CD14-positive monocyte (primary cell): Measurements from ENCODE around the gene HOXD4. TPM values are rescaled to one million over a fixed set of nuclear protein-coding genes. Genes with fewer than 3 reads are reported as not detected.
A peak's percentile ranks its signal among the peaks of the same experiment; 100 is the strongest.

Source experiments
- DNase-seq, 3 donors: peaks; one replicate each; pipeline ENCODE4 v3.0.0-alpha.2; 2011 to 2022
- H2AFZ ChIP-seq: 2 replicates; pipeline ENCODE4 v1.6.0; 2012; ENCODE audit warnings: mild to moderate bottlenecking, low read depth, low read length, inconsistent platforms; ENCODE audit not compliant: insufficient read depth, poor library complexity, severe bottlenecking
- H3K27ac ChIP-seq, 2 donors: 1 replicate in 1 of 2; 2 replicates in 1 of 2; pipeline ENCODE4 v1.5.1; 2012 to 2013; ENCODE audit warnings: low read length in 2 of 2, control low read depth in 1 of 2, inconsistent platforms in 1 of 2, low read depth in 1 of 2, mild to moderate bottlenecking in 1 of 2
- H3K27me3 ChIP-seq, 2 donors: one replicate each; pipeline versions ENCODE4 v1.6.0 to v1.6.1; 2011 to 2013; ENCODE audit warnings: low read length in 2 of 2; ENCODE audit not compliant: control insufficient read depth in 2 of 2, insufficient read depth in 2 of 2
- H3K36me3 ChIP-seq, 2 donors: replicated peaks in 1 of 2; 1 replicate in 1 of 2; 2 replicates in 1 of 2; pipeline versions ENCODE4 v1.5.1 to v1.6.1; 2012 to 2013; ENCODE audit warnings: low read length in 2 of 2, control low read depth in 1 of 2, inconsistent platforms in 1 of 2, mild to moderate bottlenecking in 1 of 2; ENCODE audit not compliant: insufficient read depth in 2 of 2, control insufficient read depth in 1 of 2
- H3K4me1 ChIP-seq, 2 donors: 1 replicate in 1 of 2; 2 replicates in 1 of 2; pipeline versions ENCODE4 v1.5.1 to v1.6.1; 2012 to 2013; ENCODE audit warnings: low read length in 2 of 2, control low read depth in 1 of 2, inconsistent platforms in 1 of 2, mild to moderate bottlenecking in 1 of 2, moderate library complexity in 1 of 2; ENCODE audit not compliant: insufficient read depth in 2 of 2, control insufficient read depth in 1 of 2
- H3K4me2 ChIP-seq: replicated peaks from 2 replicates; pipeline ENCODE3; 2012; ENCODE audit warnings: low read length, moderate library complexity, mild to moderate bottlenecking; ENCODE audit not compliant: poor library complexity, severe bottlenecking; ENCODE audit errors: extremely low read depth
- H3K4me3 ChIP-seq, 3 experiments: fragments of 200-600 bp in 1 of 3; sonication (generic) in 1 of 3; replicated peaks in 1 of 3; 1 replicate in 2 of 3; 2 replicates in 1 of 3; pipeline ENCODE4 v1.5.1; 2011 to 2013; ENCODE audit warnings: low read length in 3 of 3, mild to moderate bottlenecking in 3 of 3, control low read depth in 2 of 3, low read depth in 2 of 3, inconsistent platforms in 1 of 3, moderate library complexity in 1 of 3
- H3K79me2 ChIP-seq: 2 replicates; pipeline ENCODE4 v1.6.0; 2012; ENCODE audit warnings: mild to moderate bottlenecking, control low read depth, inconsistent platforms, low read length, moderate library complexity; ENCODE audit not compliant: insufficient read depth
- H3K9ac ChIP-seq: 2 replicates; pipeline ENCODE4 v1.6.0; 2017; ENCODE audit warnings: low read length, mild to moderate bottlenecking; ENCODE audit not compliant: insufficient read depth, poor library complexity, severe bottlenecking
- H3K9me3 ChIP-seq, 2 donors: replicated peaks in 1 of 2; 1 replicate in 1 of 2; 2 replicates in 1 of 2; pipeline versions ENCODE4 v1.5.1 to v1.6.1; 2012 to 2013; ENCODE audit warnings: low read length in 2 of 2, control low read depth in 1 of 2; ENCODE audit not compliant: control insufficient read depth in 1 of 2, insufficient read depth in 1 of 2
- H4K20me1 ChIP-seq: 2 replicates; pipeline ENCODE4 v1.6.0; 2012; ENCODE audit warnings: mild to moderate bottlenecking, low read length, control low read depth, moderate library complexity; ENCODE audit not compliant: insufficient read depth
- H3K27ac Mint-ChIP-seq, 7 donors: one replicate each; pipeline ENCODE4 v1.8.0; 2020; ENCODE audit warnings: mild to moderate bottlenecking in 7 of 7, mixed read lengths in 7 of 7, moderate library complexity in 6 of 7, inconsistent platforms in 2 of 7
- H3K27me3 Mint-ChIP-seq, 3 donors: one replicate each; pipeline ENCODE4 v1.8.0; 2021 to 2022; ENCODE audit warnings: low read depth in 3 of 3, mild to moderate bottlenecking in 3 of 3, mixed read lengths in 3 of 3, moderate library complexity in 3 of 3, inconsistent platforms in 1 of 3
- H3K36me3 Mint-ChIP-seq, 2 donors: one replicate each; pipeline ENCODE4 v1.8.0; 2020; ENCODE audit warnings: mixed read lengths in 2 of 2, inconsistent platforms in 1 of 2, mild to moderate bottlenecking in 1 of 2
- H3K4me1 Mint-ChIP-seq: one replicate; pipeline ENCODE4 v1.8.0; 2020; ENCODE audit warnings: mild to moderate bottlenecking, mixed read lengths
- H3K4me3 Mint-ChIP-seq, 2 donors: one replicate each; pipeline ENCODE4 v1.8.0; 2020; ENCODE audit warnings: mild to moderate bottlenecking in 2 of 2, mixed read lengths in 2 of 2, moderate library complexity in 1 of 2
- H3K9me3 Mint-ChIP-seq, 7 donors: one replicate each; pipeline ENCODE4 v1.8.0; 2020 to 2022; ENCODE audit warnings: mixed read lengths in 7 of 7, mild to moderate bottlenecking in 6 of 7, moderate library complexity in 6 of 7, inconsistent platforms in 2 of 7
- CTCF ChIP-seq: fragments of 200-600 bp; IDR thresholded peaks from one replicate; pipeline ENCODE4 v1.8.0; 2022; ENCODE audit warnings: antibody characterized with exemption, mild to moderate bottlenecking
- WGBS: methylation state at CpG from one replicate; pipeline ENCODE4 v1.1.5; 2013; ENCODE audit warnings: missing lambda C conversion rate; ENCODE audit not compliant: insufficient coverage; 5-methylcytosine and 5-hydroxymethylcytosine counted together
- intact Hi-C, 2 donors: fragments of 100-400 bp; cut with micrococcal nuclease; formaldehyde crosslinking; loops; one replicate each; pipeline versions ENCODE4 v1.15.0 to v1.15.1; 2023
- polyA plus RNA-seq, 3 donors: library from polyadenylated mRNA; depleted of rRNA in 1 of 3; unstranded in 2 of 3; stranded (reverse) in 1 of 3; fragments of 300-500 nt in 2 of 3; fragments of >200 nt in 1 of 3; fragmentation: Illumina TruSeq in 2 of 3; gene quantifications; 1 replicate in 2 of 3; 2 replicates in 1 of 3; pipeline ENCODE4 v1.2.3, GENCODE V29; 2012 to 2021

HOXD4 gene
- polyA plus RNA-seq, 3 donors, result not detected

GRCh38 chr2:176124947-176125771 is 26.2 kb upstream of the HOXD4 start:
- no peak for DNase-seq
- Histone ChIP-seq H3K4me2 (no peak overlapping the region), H3K4me3 (no peak overlapping the region), H3K36me3 (no peaks in the 10 kb centered on the region), H3K79me2 (no peaks in the 10 kb centered on the region), H3K27me3 (peaks cover 84 to 94% of the 10 kb centered on the region in 2 donors), H2AFZ (no peak overlapping the region), H3K9me3 (peaks cover 0 to 67% of the 10 kb centered on the region in 2 donors), H3K4me1 (peaks cover 7 to 25% of the 10 kb centered on the region in 2 donors), H3K27ac (no peak overlapping the region), H4K20me1 (no peaks in the 10 kb centered on the region), H3K9ac (no peak overlapping the region)
- Mint-ChIP-seq H3K27ac (peak overlapping the region in 1 of 7 donors; percentile 41), H3K4me1 (peaks cover 23% of the 10 kb centered on the region), H3K36me3 (peaks cover 0 to 13% of the 10 kb centered on the region in 2 donors), H3K27me3 (peaks cover 93 to 98% (median 94%) of the 10 kb centered on the region in 3 donors), H3K4me3 (peak overlapping the region in 1 of 2 donors; percentile 85), H3K9me3 (peaks cover 0 to 30% (median 16%) of the 10 kb centered on the region in 7 donors)
- WGBS, result 26% methylated on average over 8 of the region's 9 CpGs
- no peak for TF ChIP-seq CTCF
- intact Hi-C loops, result loop anchor here (5.0 kb wide), 3 partner anchors 43 to 1022 kb away; partner anchors contain the start of gene EVX2 (in 1 of the 2)

- Histone ChIP-seq H3K36me3 (no peaks in the 10 kb centered on the region), H3K4me3 (no peak overlapping the region), H3K79me2 (no peaks in the 10 kb centered on the region), H3K9me3 (peaks cover 0 to 62% of the 10 kb centered on the region in 2 donors), H3K4me1 (peaks cover 10 to 31% of the 10 kb centered on the region in 2 donors), H3K27me3 (peaks cover 81 to 91% of the 10 kb centered on the region in 2 donors), H3K4me2 (no peak overlapping the region), H2AFZ (no peak overlapping the region), H3K9ac (no peak overlapping the region), H3K27ac (no peak overlapping the region), H4K20me1 (no peaks in the 10 kb centered on the region)
- no peak for DNase-seq
- no peak for TF ChIP-seq CTCF
- peaks cover 25% of the 10 kb centered on the region for H3K4me1 Mint-ChIP-seq
- H3K36me3 Mint-ChIP-seq, result peaks cover 0 to 15% of the 10 kb centered on the region in 2 donors
- H3K9me3 Mint-ChIP-seq, result peaks cover 0 to 32% (median 14%) of the 10 kb centered on the region in 7 donors
- no peak overlapping the region for H3K27ac Mint-ChIP-seq
- intact Hi-C loops, result loop anchor here (2.0 to 5.0 kb wide), 4 partner anchors 331 to 1022 kb away; no protein-coding TSS in a partner anchor
- WGBS, result 36% methylated on average over 1 of the region's 6 CpGs
- peak overlapping the region in 1 of 2 donors; percentile 61 for H3K4me3 Mint-ChIP-seq
- H3K27me3 Mint-ChIP-seq, result peaks cover 89 to 98% (median 91%) of the 10 kb centered on the region in 3 donors
These were observed 25.6 kb upstream of the HOXD4 start for GRCh38 chr2:176125772-176126054.
